Stomach (tissue), 9 donors: ENCODE measurements around the gene TAF6. TPM values are rescaled to one million over a fixed set of nuclear protein-coding genes. Genes with fewer than 3 reads are reported as not detected.
A peak's percentile ranks its signal among the peaks of the same experiment; 100 is the strongest.
"Not testable (repeated sequence)": the region's sequence is repeated elsewhere in the genome, so short reads cannot be mapped to it uniquely, and the experiment has no call there.

Source experiments
- DNase-seq, 2 donors: peaks; one replicate each; pipeline versions ENCODE4 v3.0.0 to v3.0.0-alpha.2; 2013 to 2019
- H3K27ac ChIP-seq, 5 donors: fragments of 200-600 bp in 4 of 5; sonication (generic) in 4 of 5; one replicate each; pipeline ENCODE4 v1.5.1; 2013 to 2019; ENCODE audit warnings: mild to moderate bottlenecking in 1 of 5, moderate library complexity in 1 of 5
- H3K27me3 ChIP-seq, 3 donors: fragments of 200-600 bp; sonication (generic); one replicate each; pipeline ENCODE4 v1.5.1; 2017 to 2019; ENCODE audit warnings: mixed run types in 1 of 3
- H3K36me3 ChIP-seq, 4 donors: fragments of 200-600 bp; sonication (generic); 1 replicate in 3 of 4; 2 replicates in 1 of 4; pipeline ENCODE4 v1.5.1; 2016 to 2019
- H3K4me1 ChIP-seq, 4 donors: fragments of 200-600 bp; sonication (generic); one replicate each; pipeline ENCODE4 v1.5.1; 2016 to 2019
- H3K4me3 ChIP-seq, 4 donors: fragments of 200-600 bp; sonication (generic) in 3 of 4; one replicate each; pipeline ENCODE4 v1.5.1; 2016 to 2019; ENCODE audit warnings: mild to moderate bottlenecking in 1 of 4
- H3K9me3 ChIP-seq, 4 donors: fragments of 200-600 bp; sonication (generic); one replicate each; pipeline ENCODE4 v1.5.1; 2016 to 2019
- EP300 ChIP-seq: sonication (generic); formaldehyde crosslinking; IDR thresholded peaks from one replicate; pipeline ENCODE4 v1.6.1; 2017; ENCODE audit warnings: antibody characterized with exemption
- POLR2A ChIP-seq, 4 donors: fragments of 450-650 bp; IDR thresholded peaks; one replicate each; pipeline ENCODE4 v1.6.1; 2016; ENCODE audit warnings: antibody characterized with exemption in 4 of 4, control low read depth in 2 of 4, mild to moderate bottlenecking in 1 of 4, moderate library complexity in 1 of 4
- POLR2AphosphoS5 ChIP-seq, 3 donors: sonication (generic); formaldehyde crosslinking; IDR thresholded peaks; one replicate each; pipeline ENCODE4 v1.6.1; 2016; ENCODE audit warnings: antibody characterized with exemption in 3 of 3
- WGBS, 5 donors: extraction: QIAGEN DNeasy Blood & Tissue Kit in 3 of 5; methylation state at CpG; one replicate each; pipeline versions ENCODE4 v1.1.5 to v1.1.7; 2013 to 2018; 5-methylcytosine and 5-hydroxymethylcytosine counted together
- intact Hi-C: fragments of 100-400 bp; cut with DNase I; formaldehyde crosslinking; loops from one replicate; pipeline ENCODE4 v1.15.1; 2023; ENCODE audit warnings: low total_unique reads
- polyA plus RNA-seq, 3 donors: library from polyadenylated mRNA; stranded (reverse); fragments of 200-250 nt; gene quantifications; one replicate each; pipeline ENCODE4 v1.2.3, GENCODE V29; 2013
- total RNA-seq, 5 donors: library from RNA; depleted of rRNA; stranded (reverse); fragments of >200 nt; gene quantifications; one replicate each; pipeline versions ENCODE4 v1.1.0 to v1.2.3, GENCODE V29; 2014 to 2016
- TF ChIP-seq, protein P1 (sequence below), 7 experiments: fragments of 450-650 bp in 4 of 7; fragments of 200-600 bp in 3 of 7; sonication (generic) in 3 of 7; IDR thresholded peaks; one replicate each; pipeline ENCODE4 v1.5.1; 2016 to 2019; ENCODE audit warnings: antibody characterized with exemption in 7 of 7, control low read depth in 2 of 7, mild to moderate bottlenecking in 1 of 7
- donor health status: healthy with polysubstance abuse.
- donor health status: Bipolar disorder and iron deficiency.
- donor health status: healthy.

Gene TAF6
- total and polyA plus RNA-seq, 8 donors, result 15.4 to 106 (median 28.4) TPM

- intact Hi-C loops, result no loop called here
- peak overlapping the region; percentile 77 to 93 (median 80) for H3K4me3 ChIP-seq
Observed at GRCh38 chr7:100148225-100148558, 29.0 kb upstream of the TAF6 start.

DNA sequence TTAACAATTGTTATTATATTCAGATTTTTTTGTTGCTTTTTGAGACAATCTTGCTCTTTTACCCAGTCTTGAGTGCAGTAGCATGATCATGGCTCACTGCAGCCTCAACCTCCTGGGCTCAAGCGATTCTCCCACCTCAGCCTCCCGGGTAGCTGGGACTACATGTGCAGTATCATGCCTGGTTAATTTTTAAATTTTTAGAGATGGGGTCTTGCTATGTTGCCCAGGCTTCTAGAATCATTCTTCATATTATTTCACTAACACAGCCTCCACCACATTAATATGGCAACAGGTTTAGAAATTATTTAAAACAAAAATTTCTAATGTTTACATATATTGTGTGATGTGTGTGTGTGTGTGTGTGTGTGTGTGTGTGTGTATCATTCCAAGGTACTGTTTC, 28.1 kb upstream of the TAF6 start:
- no peak for TF ChIP-seq EP300
- no peak for TF ChIP-seq POLR2A (IDR thresholded peaks at IDR 0.05)
- TF ChIP-seq POLR2AphosphoS5 (IDR thresholded peaks at IDR 0.05), result no peak
- TF ChIP-seq, protein P1, sequence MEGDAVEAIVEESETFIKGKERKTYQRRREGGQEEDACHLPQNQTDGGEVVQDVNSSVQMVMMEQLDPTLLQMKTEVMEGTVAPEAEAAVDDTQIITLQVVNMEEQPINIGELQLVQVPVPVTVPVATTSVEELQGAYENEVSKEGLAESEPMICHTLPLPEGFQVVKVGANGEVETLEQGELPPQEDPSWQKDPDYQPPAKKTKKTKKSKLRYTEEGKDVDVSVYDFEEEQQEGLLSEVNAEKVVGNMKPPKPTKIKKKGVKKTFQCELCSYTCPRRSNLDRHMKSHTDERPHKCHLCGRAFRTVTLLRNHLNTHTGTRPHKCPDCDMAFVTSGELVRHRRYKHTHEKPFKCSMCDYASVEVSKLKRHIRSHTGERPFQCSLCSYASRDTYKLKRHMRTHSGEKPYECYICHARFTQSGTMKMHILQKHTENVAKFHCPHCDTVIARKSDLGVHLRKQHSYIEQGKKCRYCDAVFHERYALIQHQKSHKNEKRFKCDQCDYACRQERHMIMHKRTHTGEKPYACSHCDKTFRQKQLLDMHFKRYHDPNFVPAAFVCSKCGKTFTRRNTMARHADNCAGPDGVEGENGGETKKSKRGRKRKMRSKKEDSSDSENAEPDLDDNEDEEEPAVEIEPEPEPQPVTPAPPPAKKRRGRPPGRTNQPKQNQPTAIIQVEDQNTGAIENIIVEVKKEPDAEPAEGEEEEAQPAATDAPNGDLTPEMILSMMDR (IDR thresholded peaks at IDR 0.05), result no peak
- no peak for DNase-seq
- no peaks in the 10 kb centered on the region for H3K9me3 ChIP-seq
- 91 to 97% (median 95%) methylated on average over 2 of the region's 2 CpGs for WGBS, 5 donors
- no peak overlapping the region for H3K4me3 ChIP-seq
- peaks cover 7 to 50% (median 25%) of the 10 kb centered on the region in 4 donors for H3K4me1 ChIP-seq
- no peak overlapping the region for H3K27ac ChIP-seq
- no peaks in the 10 kb centered on the region for H3K27me3 ChIP-seq
- intact Hi-C loops, result no loop called here
- H3K36me3 ChIP-seq, result peaks cover 0 to 13% (median 6%) of the 10 kb centered on the region in 4 donors

More at GRCh38 chr7:100148225-100148558, 29.0 kb upstream of the TAF6 start:
- H3K27me3 ChIP-seq, result no peaks in the 10 kb centered on the region
- H3K27ac ChIP-seq, result peak overlapping the region; percentile 79 to 96 (median 90)
- DNase-seq, result no peak
- TF ChIP-seq POLR2AphosphoS5 (IDR thresholded peaks at IDR 0.05) (no peak), POLR2A (IDR thresholded peaks at IDR 0.05) (no peak), EP300 (no peak)
- TF ChIP-seq, protein P1 (IDR thresholded peaks at IDR 0.05), result no peak
- H3K9me3 ChIP-seq, result no peaks in the 10 kb centered on the region
- 8 to 16% (median 10%) methylated on average over 14 of the region's 14 CpGs for WGBS, 5 donors
- peaks cover 7 to 59% (median 26%) of the 10 kb centered on the region in 4 donors for H3K4me1 ChIP-seq
- H3K36me3 ChIP-seq, result peaks cover 1 to 22% (median 14%) of the 10 kb centered on the region in 4 donors

GRCh38 chr7:100146350-100146749, 27.2 kb upstream of the TAF6 start:
- H3K9me3 ChIP-seq, result not testable (repeated sequence)

DNA sequence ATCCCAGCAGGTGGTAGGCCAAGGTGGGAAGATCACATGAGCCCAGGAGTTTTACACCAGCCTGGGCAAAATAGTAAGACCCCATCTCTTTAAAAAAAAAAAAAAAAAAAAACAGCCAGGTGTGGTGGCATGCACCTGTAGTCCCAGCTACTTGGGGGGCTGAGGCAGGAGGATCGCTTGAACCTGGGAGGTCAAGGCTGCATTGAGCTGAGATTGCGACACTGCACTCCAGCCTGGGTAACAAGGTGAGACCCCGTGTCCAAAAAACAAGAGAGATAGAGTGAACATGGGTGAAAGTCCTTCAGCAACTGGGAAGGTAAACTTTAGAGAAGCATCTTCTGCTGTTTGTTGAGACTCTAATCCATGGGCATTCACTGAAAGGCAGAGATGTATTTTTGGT, 23.3 kb upstream of the TAF6 start:
- Histone ChIP-seq H3K4me3 (no peak overlapping the region), H3K27me3 (no peaks in the 10 kb centered on the region), H3K27ac (peak overlapping the region in 3 of 5 donors; percentile 43 to 76 (median 71)), H3K4me1 (peaks cover 5 to 26% (median 11%) of the 10 kb centered on the region in 4 donors), H3K36me3 (no peaks in the 10 kb centered on the region), H3K9me3 (no peaks in the 10 kb centered on the region)
- intact Hi-C loops, result no loop called here
- 92 to 96% (median 96%) methylated on average over 3 of the region's 3 CpGs for WGBS, 5 donors
- DNase-seq, result no peak
- TF ChIP-seq POLR2A (IDR thresholded peaks at IDR 0.05) (no peak), POLR2AphosphoS5 (IDR thresholded peaks at IDR 0.05) (no peak), EP300 (no peak)
- TF ChIP-seq, protein P1 (IDR thresholded peaks at IDR 0.05), result no peak

More at GRCh38 chr7:100146350-100146749, 27.2 kb upstream of the TAF6 start:
- DNase-seq, result peak in 1 of 2 donors; percentile 18
- H3K36me3 ChIP-seq, H3K27me3 ChIP-seq, H3K4me3 ChIP-seq, H3K27ac ChIP-seq, intact Hi-C loops: not testable (repeated sequence)
- H3K4me1 ChIP-seq, result peaks cover 7 to 49% (median 29%) of the 10 kb centered on the region in 4 donors
- WGBS, 5 donors, result 71 to 83% (median 79%) methylated on average over 4 of the region's 4 CpGs

GRCh38 chr7:100141555-100141949, 22.4 kb upstream of the TAF6 start:
- TF ChIP-seq EP300 (no peak), POLR2AphosphoS5 (IDR thresholded peaks at IDR 0.05) (peak in 1 of 3 donors; percentile 52)
- TF ChIP-seq, protein P1 (IDR thresholded peaks at IDR 0.05), result no peak
- H3K4me3 ChIP-seq, result no peak overlapping the region
- peak in 1 of 2 donors; percentile 39 for DNase-seq
- peaks cover 5 to 25% (median 11%) of the 10 kb centered on the region in 4 donors for H3K4me1 ChIP-seq
- H3K9me3 ChIP-seq, result no peaks in the 10 kb centered on the region
- intact Hi-C loops, result no loop called here
- WGBS, 5 donors, result 30 to 42% (median 39%) methylated on average over 3 of the region's 3 CpGs
- peak overlapping the region; percentile 47 to 76 (median 64) for H3K27ac ChIP-seq
- no peaks in the 10 kb centered on the region for H3K27me3 ChIP-seq
- H3K36me3 ChIP-seq, result no peaks in the 10 kb centered on the region
